Stomach (tissue), 8 donors: ENCODE data around the gene FRG2B. TPM values are rescaled to one million over a fixed set of nuclear protein-coding genes. Genes with fewer than 3 reads are reported as not detected.

Experiments
- polyA plus RNA-seq, 3 donors: library from polyadenylated mRNA; stranded (reverse); fragments of 200-250 nt; gene quantifications; one replicate each; pipeline ENCODE4 v1.2.3, GENCODE V29; 2013
- total RNA-seq, 5 donors: library from RNA; depleted of rRNA; stranded (reverse); fragments of >200 nt; gene quantifications; one replicate each; pipeline versions ENCODE4 v1.1.0 to v1.2.3, GENCODE V29; 2014 to 2016
- donor health status: healthy with polysubstance abuse.
- donor health status: Bipolar disorder and iron deficiency.
- donor health status: healthy.

FRG2B gene
- total and polyA plus RNA-seq, 8 donors, result not detected

Other genes starting within 250 kb of the FRG2B start
- 10 to 100 TPM in 4 of 5 donors, 1 to 10 TPM in 1; 3.3 to 40.0 (median 12.9) TPM for gene PAOX, start 247.5 kb downstream of the FRG2B start, total RNA-seq
- gene PAOX, start 247.5 kb downstream of the FRG2B start, polyA plus RNA-seq, result 10 to 100 TPM in 1 of 3 donors, 1 to 10 TPM in 2; 4.7 to 10.3 (median 6.8) TPM
- gene MTG1, start 232.6 kb downstream of the FRG2B start, total RNA-seq, result 100 to 1,000 TPM in 3 of 5 donors, 10 to 100 TPM in 2; 36.7 to 177 (median 133) TPM
- 10 to 100 TPM; 38.8 to 52.9 (median 41.3) TPM for gene MTG1, start 232.6 kb downstream of the FRG2B start, polyA plus RNA-seq
- not detected for gene SPRN, start 202.2 kb downstream of the FRG2B start, total RNA-seq
- 1 to 10 TPM in 1 of 3 donors, under 1 TPM in 1, not detected in 1; 0.18 to 5.2 TPM for gene SPRN, start 202.2 kb downstream of the FRG2B start, polyA plus RNA-seq
- gene SCART1, start 172.8 kb downstream of the FRG2B start, total RNA-seq, result 1 to 10 TPM in 4 of 5 donors, under 1 TPM in 1; 0.89 to 9.3 (median 8.1) TPM
- under 1 TPM in 2 of 3 donors, not detected in 1; 0.43 to 0.44 TPM for gene SCART1, start 172.8 kb downstream of the FRG2B start, polyA plus RNA-seq
- gene CYP2E1, start 99.4 kb downstream of the FRG2B start, total RNA-seq, result 10 to 100 TPM in 2 of 5 donors, 1 to 10 TPM in 2, not detected in 1; 1.7 to 19.9 (median 11.6) TPM
- 1 to 10 TPM; 4.0 to 5.0 (median 4.6) TPM for gene CYP2E1, start 99.4 kb downstream of the FRG2B start, polyA plus RNA-seq
- not detected for gene SYCE1, start 61.2 kb downstream of the FRG2B start, total RNA-seq
- gene SYCE1, start 61.2 kb downstream of the FRG2B start, polyA plus RNA-seq, result 1 to 10 TPM in 1 of 3 donors, under 1 TPM in 2; 0.45 to 1.7 (median 0.50) TPM